Heart right ventricle (tissue), 16 donors: ENCODE measurements around the gene CFAP99. TPM values are rescaled to one million over a fixed set of nuclear protein-coding genes. Genes with fewer than 3 reads are reported as not detected.

Source experiments
- ATAC-seq, 8 donors: fragments of 200-7000 bp; cut with Tn5 transposase; one replicate each; pipeline ENCODE4 v1.9.1; 2020; ENCODE audit warnings: mild to moderate bottlenecking in 8 of 8, moderate library complexity in 8 of 8, moderate number of reproducible peaks in 1 of 8
- DNase-seq, 2 donors: peaks; one replicate each; pipeline ENCODE4 v3.0.0-alpha.2; 2020
- H3K27ac ChIP-seq, 10 donors: fragments of 200-600 bp; sonication (generic) in 2 of 10; one replicate each; pipeline versions ENCODE4 v1.5.0 to v1.8.0; 2020 to 2022; ENCODE audit warnings: mild to moderate bottlenecking in 3 of 10
- H3K27me3 ChIP-seq, 7 donors: fragments of 200-600 bp; one replicate each; pipeline ENCODE4 v1.8.0; 2021 to 2022; ENCODE audit warnings: mild to moderate bottlenecking in 2 of 7
- H3K36me3 ChIP-seq, 9 donors: fragments of 200-600 bp; sonication (generic) in 1 of 9; one replicate each; pipeline versions ENCODE4 v1.5.0 to v1.8.0; 2020 to 2022; ENCODE audit warnings: mild to moderate bottlenecking in 2 of 9
- H3K4me1 ChIP-seq, 9 donors: fragments of 200-600 bp; sonication (generic) in 1 of 9; one replicate each; pipeline versions ENCODE4 v1.5.0 to v1.8.0; 2020 to 2022; ENCODE audit warnings: mild to moderate bottlenecking in 4 of 9
- H3K4me3 ChIP-seq, 10 donors: fragments of 200-600 bp; sonication (generic) in 2 of 10; one replicate each; pipeline versions ENCODE4 v1.5.0 to v1.8.0; 2020 to 2022; ENCODE audit warnings: mild to moderate bottlenecking in 7 of 10, moderate library complexity in 2 of 10
- H3K9me3 ChIP-seq, 11 donors: fragments of 200-600 bp in 10 of 11; sonication (generic) in 2 of 11; one replicate each; pipeline versions ENCODE4 v1.5.0 to v1.8.0; 2013 to 2022; ENCODE audit warnings: mild to moderate bottlenecking in 2 of 11, control low read depth in 1 of 11, moderate library complexity in 1 of 11
- WGBS, 2 donors: extraction: QIAGEN DNeasy Blood & Tissue Kit; methylation state at CpG; one replicate each; pipeline ENCODE4 v1.1.7; 2013; ENCODE audit warnings: inconsistent platforms in 1 of 2; 5-methylcytosine and 5-hydroxymethylcytosine counted together
- intact Hi-C, 10 donors: fragments of 100-400 bp; cut with DNase I; formaldehyde crosslinking; loops; one replicate each; pipeline versions ENCODE4 v1.11.1 to v1.14.2; 2022
- polyA plus RNA-seq, 2 donors: library from polyadenylated mRNA; stranded (reverse); fragments of 200-250 nt; gene quantifications; one replicate each; pipeline ENCODE4 v1.2.3, GENCODE V29; 2013
- total RNA-seq, 10 donors: library from RNA; stranded (reverse); fragmentation: NEBNext Ultra II Directional in 3 of 10; extraction: Animal tissue kit (Norgen Biotek cat#: 25700) in 3 of 10; gene quantifications; one replicate each; pipeline versions ENCODE4 v1.2.1 to v1.2.4, GENCODE V29; 2021 to 2023
- TF ChIP-seq, protein P1 (sequence below), 9 donors: fragments of 200-600 bp; sonication (generic) in 2 of 9; IDR thresholded peaks; one replicate each; pipeline versions ENCODE4 v1.5.0 to v1.8.0; 2021 to 2022; ENCODE audit warnings: antibody characterized with exemption in 9 of 9, mild to moderate bottlenecking in 5 of 9, moderate library complexity in 1 of 9
- donor health status: Arrhythmogenic right ventricular cardiomyopathy.
- donor health status: ischemic (EF 13 %, LVEDD 7.1; RV severe dilation, severe dysfunction).
- donor health status: healthy with polysubstance abuse.
- donor health status: DM: no; HTN: yes; CAD: no.
- donor health status: DM: no; HTN: no; CAD: no.
- donor health status: ischemic (EF 25% LVEDD 6.9; RV normal size, moderate dysfunction).
- donor health status: ischemic (EF 25% LVEDD 5.7; RV mildly dilated, moderate dysfunction).
- donor health status: healthy.
- donor health status: DM: yes; HTN: yes; CAD: no.
- donor health status: Ischemic cardiomyopathy.
- donor health status: ischemic (EF 35%, LVEDD 5.7; RV mildly dilated, moderate dysfunction).
- donor health status: nonischemic (EF 11% LVEDD 7.7; RV severe dilation, severe dysfunction).
- donor health status: DM: yes; HTN: yes; CAD: no.
- donor health status: PGD.
- donor health status: ischemic (EF 29% LVEDD 5.4; RV normal size, mild dysfunction).
- donor health status: nonischemic (EF 23%, LVEDD 6.1; RV moderate dilation, normal function).

CFAP99 gene
- total and polyA plus RNA-seq, 12 donors, result not detected

DNA sequence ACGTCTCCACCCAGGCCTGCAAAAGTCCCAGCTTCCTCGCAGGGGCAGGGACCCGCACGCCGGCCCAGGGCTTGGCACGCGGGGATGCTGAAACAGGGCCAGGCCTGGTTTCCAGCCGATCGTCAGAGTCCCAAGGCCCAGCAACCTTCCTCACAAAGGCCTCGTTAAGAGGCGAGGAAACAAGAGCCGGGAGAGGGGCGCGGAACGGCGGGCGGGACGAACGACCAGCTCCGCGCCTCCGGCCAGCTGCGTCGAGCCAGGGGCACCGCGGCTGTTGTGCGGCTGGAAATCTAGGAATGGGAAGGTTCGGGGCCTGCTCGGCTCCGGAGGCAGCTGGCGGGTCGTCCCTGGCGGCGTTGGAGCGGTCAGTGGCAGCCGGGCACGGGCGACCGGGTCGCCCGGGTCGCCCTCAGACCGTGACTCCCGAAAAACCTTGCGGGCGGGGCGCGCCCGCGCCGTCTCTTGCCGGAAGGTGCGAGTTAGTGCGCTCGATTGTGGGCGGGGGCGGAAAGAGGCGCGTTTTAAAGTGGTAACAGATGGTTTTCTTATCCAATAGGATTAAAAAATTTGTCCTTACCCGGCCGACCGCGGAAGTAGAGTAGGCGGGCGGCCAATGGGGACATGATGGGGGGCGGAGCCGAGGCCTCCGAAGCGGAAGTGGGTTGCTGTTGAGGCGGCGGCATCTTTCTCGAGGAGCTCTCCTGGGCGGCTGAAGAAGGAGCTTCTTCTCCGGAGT is 49.9 kb downstream of the CFAP99 start, which contains the start of gene RNF4:
Gene RNF4, plus strand, starts transcription at position 651 of the 736 bp plus-strand sequence. CDS start 21,388 bp downstream, outside the sequence.
- Histone ChIP-seq H3K36me3 (peaks cover 0 to 31% (median 15%) of the 10 kb centered on the region in 9 donors), H3K27ac (peak within 1 kb of the TSS; percentile 78 to 99 (median 97)), H3K9me3 (no peaks in the 10 kb centered on the region), H3K4me3 (peak within 1 kb of the TSS; percentile 61 to 100 (median 94)), H3K4me1 (peaks cover 4 to 40% (median 30%) of the 10 kb centered on the region in 9 donors), H3K27me3 (no peaks in the 10 kb centered on the region)
- ATAC-seq (peak; percentile 94 to 98 (median 96)), DNase-seq (peak; percentile 95 to 97)
- 0% methylated on average over 74 of the region's 74 CpGs for whole genome bisulfite sequencing, 2 donors
- intact Hi-C loops, result loop anchor here in 6 of 10 donors (1.0 to 10.0 kb wide), 5 partner anchors 68 to 246 kb away; partner anchors contain the start of gene FAM193A (in 5 of the 6)
- TF ChIP-seq, protein P1, sequence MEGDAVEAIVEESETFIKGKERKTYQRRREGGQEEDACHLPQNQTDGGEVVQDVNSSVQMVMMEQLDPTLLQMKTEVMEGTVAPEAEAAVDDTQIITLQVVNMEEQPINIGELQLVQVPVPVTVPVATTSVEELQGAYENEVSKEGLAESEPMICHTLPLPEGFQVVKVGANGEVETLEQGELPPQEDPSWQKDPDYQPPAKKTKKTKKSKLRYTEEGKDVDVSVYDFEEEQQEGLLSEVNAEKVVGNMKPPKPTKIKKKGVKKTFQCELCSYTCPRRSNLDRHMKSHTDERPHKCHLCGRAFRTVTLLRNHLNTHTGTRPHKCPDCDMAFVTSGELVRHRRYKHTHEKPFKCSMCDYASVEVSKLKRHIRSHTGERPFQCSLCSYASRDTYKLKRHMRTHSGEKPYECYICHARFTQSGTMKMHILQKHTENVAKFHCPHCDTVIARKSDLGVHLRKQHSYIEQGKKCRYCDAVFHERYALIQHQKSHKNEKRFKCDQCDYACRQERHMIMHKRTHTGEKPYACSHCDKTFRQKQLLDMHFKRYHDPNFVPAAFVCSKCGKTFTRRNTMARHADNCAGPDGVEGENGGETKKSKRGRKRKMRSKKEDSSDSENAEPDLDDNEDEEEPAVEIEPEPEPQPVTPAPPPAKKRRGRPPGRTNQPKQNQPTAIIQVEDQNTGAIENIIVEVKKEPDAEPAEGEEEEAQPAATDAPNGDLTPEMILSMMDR (IDR thresholded peaks at IDR 0.05), result no peak

DNA sequence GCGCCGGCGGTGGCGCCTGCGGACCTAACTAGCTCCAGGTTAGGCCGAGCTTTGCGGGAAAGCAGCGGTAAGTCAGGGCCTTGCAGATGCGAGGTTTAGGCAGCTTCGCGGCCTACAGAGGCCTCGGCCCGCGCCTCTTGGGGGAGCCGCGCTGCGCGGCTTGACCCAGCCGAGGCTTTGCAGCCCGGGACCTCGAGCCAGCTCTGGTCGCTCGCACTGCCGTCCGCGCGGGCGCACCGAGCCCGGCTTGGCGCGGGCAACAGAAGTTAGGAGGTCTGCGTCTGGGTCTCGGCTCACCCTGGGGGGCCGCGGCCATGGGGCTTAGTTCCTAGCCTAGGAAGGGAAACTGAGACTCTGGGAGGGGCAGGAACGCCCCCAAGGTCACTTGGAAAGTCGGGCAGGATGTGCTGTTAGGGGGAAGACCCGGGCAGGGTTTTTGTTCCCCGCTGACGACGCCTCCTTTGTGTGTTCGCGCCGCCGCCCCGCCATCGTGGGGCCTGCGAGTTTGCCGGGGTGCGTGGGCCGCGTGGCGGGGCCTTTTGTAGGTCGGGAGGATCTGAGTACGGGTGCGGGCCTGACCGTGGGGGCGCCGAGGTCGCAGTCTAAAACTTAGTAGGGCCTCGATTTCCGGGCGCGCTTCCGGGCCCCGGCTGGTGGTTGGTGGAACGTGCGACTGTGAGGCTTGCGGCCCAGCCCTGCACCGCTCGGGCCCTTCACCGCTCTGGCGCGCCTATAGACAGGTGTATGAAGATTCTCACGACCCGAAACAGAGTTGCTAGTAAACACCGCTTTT is 50.6 kb downstream of the CFAP99 start:
- intact Hi-C loops, result loop anchor here in 6 of 10 donors (5.0 to 10.0 kb wide), 4 partner anchors 68 to 247 kb away; partner anchors contain the start of gene FAM193A (in 4 of the 6)
- H3K9me3 ChIP-seq, result no peaks in the 10 kb centered on the region
- no peaks in the 10 kb centered on the region for H3K27me3 ChIP-seq
- H3K4me3 ChIP-seq, result peak overlapping the region; percentile 61 to 100 (median 94)
- H3K27ac ChIP-seq, result peak overlapping the region; percentile 78 to 99 (median 97)
- ATAC-seq, result peak; percentile 39 to 67 (median 54)
- 0% methylated on average over 77 to 78 of the region's 78 CpGs for WGBS, 2 donors
- H3K36me3 ChIP-seq, result peaks cover 0 to 35% (median 15%) of the 10 kb centered on the region in 9 donors
- peak; percentile 23 to 51 for DNase-seq
- peaks cover 4 to 42% (median 30%) of the 10 kb centered on the region in 9 donors for H3K4me1 ChIP-seq
- TF ChIP-seq, protein P1 (IDR thresholded peaks at IDR 0.05), result no peak

DNA sequence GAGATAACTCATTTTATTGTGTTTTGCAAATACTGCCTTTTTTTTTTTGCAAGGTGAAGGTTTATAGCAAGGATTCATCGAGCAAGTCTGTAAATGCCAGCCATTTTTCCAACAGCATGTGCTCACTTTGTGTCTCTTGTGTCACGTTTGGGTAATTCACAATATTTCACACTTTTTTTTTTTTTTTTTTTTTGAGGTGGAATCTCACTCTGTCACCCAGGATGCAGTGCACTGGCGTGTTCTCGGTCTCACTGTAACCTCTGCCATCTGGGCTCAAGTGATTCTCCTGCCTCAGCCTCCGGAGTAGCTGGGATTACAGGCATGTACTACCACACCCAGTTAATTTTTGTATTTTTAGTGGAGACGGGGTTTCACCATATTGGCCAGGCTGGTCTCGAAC is 52.0 kb downstream of the CFAP99 start:
- DNase-seq, result no peak

More for the DNA sequence above, 52.0 kb downstream of the CFAP99 start:
- H3K36me3 ChIP-seq, result peaks cover 0 to 46% (median 15%) of the 10 kb centered on the region in 9 donors
- peak overlapping the region in 2 of 10 donors; percentile 97 to 99 for H3K27ac ChIP-seq
- TF ChIP-seq, protein P1 (IDR thresholded peaks at IDR 0.05), result no peak
- intact Hi-C loops, result loop anchor here in 1 of 10 donors (2.0 kb wide), 1 partner anchor 14 kb away; no protein-coding TSS in a partner anchor
- peak overlapping the region in 5 of 10 donors; percentile 72 to 100 (median 93) for H3K4me3 ChIP-seq
- H3K9me3 ChIP-seq, result no peaks in the 10 kb centered on the region
- ATAC-seq, result no peak
- peaks cover 7 to 54% (median 34%) of the 10 kb centered on the region in 9 donors for H3K4me1 ChIP-seq
- H3K27me3 ChIP-seq, result no peaks in the 10 kb centered on the region
- 83 to 87% methylated on average over 7 of the region's 7 CpGs for WGBS, 2 donors
